Measurements from ENCODE around the gene VEPH1. TPM values are rescaled to one million over a fixed set of nuclear protein-coding genes. Genes with fewer than 3 reads are reported as not detected.

Gene VEPH1
- total and polyA plus RNA-seq, 9 of the 15 experiments (the other 6 are each of a cell fraction or from before 2014, with no cell fraction given) = 4.5 to 15.6 (median 5.8) TPM

GRCh38 chr3:157235291-157235690 is 267.9 kb downstream of the VEPH1 start:
- CTCF ChIA-PET (ENCODE audit: low intra/inter-chr PET ratio) = no interaction called here
- Histone ChIP-seq H3K4me2 (ENCODE audit: insufficient read depth, low read length) (no peak overlapping the region), H3K4me1 (replicated peaks in 1 of 2; ENCODE audit: control insufficient read depth in 2 of 2, insufficient read depth in 2 of 2, low read length in 2 of 2) (peaks cover 0 to 6% of the 10 kb centered on the region in 2 experiments; a peak in 1 of 5 replicates), H3K9ac (ENCODE audit: insufficient read depth in 1 of 2, low read depth in 2 of 2, low read length in 2 of 2) (no peak overlapping the region), H4K20me1 (replicated peaks; ENCODE audit: control insufficient read depth, insufficient read depth, low read length) (no peaks in the 10 kb centered on the region), H3K4me3 (no peak overlapping the region), H3K79me2 (ENCODE audit: control insufficient read depth, insufficient read depth, low read length) (no peaks in the 10 kb centered on the region), H3K27ac (ENCODE audit: extremely low read depth, low read depth, low read length) (no peak overlapping the region), H3K36me3 (ENCODE audit: control insufficient read depth, insufficient read depth, low read length) (no peaks in the 10 kb centered on the region), H2AFZ (ENCODE audit: low read depth, low read length) (peak overlapping the region; percentile 40; the same call in 1 of the 2 replicates), H3K27me3 (ENCODE audit: control insufficient read depth in 2 of 2, insufficient read depth in 2 of 2, low read length in 2 of 2) (no peaks in the 10 kb centered on the region), H3K9me1 (ENCODE audit: control insufficient read depth, insufficient read depth, low read length) (no peaks in the 10 kb centered on the region), H3K9me3 (replicated peaks; ENCODE audit: control insufficient read depth, insufficient read depth, low read depth, low read length) (no peaks in the 10 kb centered on the region)
- POLR2A ChIA-PET = interaction anchor here (1.4 kb wide), 1 partner anchor 128 kb away, joined by 4 read pairs; no protein-coding TSS in a partner anchor
- no TSS peak for BruUV-seq (replicated peaks)
- intact Hi-C loops (cut with micrococcal nuclease) = loop anchor here (5.0 to 10.0 kb wide), 2 partner anchors 98 to 260 kb away; no protein-coding TSS in a partner anchor
- WGBS (ENCODE audit: insufficient coverage, low coverage, missing lambda C conversion rate) = 33% methylated on average over 2 of the region's 2 CpGs
- in situ Hi-C loops (cut with MboI) = no loop called here
- DNase-seq (ENCODE audit: extremely low read depth in 1 of 4, low spot score in 3 of 4) (no peak), FAIRE-seq (no peak), ATAC-seq (peak; percentile 38; the same call in 2 of the 3 replicates)
- TF ChIP-seq, protein P1, sequence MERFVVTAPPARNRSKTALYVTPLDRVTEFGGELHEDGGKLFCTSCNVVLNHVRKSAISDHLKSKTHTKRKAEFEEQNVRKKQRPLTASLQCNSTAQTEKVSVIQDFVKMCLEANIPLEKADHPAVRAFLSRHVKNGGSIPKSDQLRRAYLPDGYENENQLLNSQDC (CRISPR knock-in tag; IDR thresholded peaks at IDR 0.05) = no peak
- TF ChIP-seq MTA1 (IDR thresholded peaks at IDR 0.05; ENCODE audit: borderline replicate concordance) (no peak), ZNF316 (IDR thresholded peaks at IDR 0.05) (no peak), SAFB2 (IDR thresholded peaks at IDR 0.05; ENCODE audit: borderline replicate concordance, low read depth, low read length, severe bottlenecking) (no peak), MCM3 (IDR thresholded peaks at IDR 0.05) (no peak), SMAD3 (CRISPR knock-in tag; conservative IDR thresholded peaks at IDR 0.05) (no peak), ATF1 (CRISPR knock-in tag; IDR thresholded peaks at IDR 0.05) (no peak), ATF1 (tag; IDR thresholded peaks at IDR 0.05) (no peak), CEBPB (tag; IDR thresholded peaks at IDR 0.05) (peak; percentile 24; the same call in 1 of the 2 replicates), ZSCAN32 (CRISPR knock-in tag; IDR thresholded peaks at IDR 0.05) (peak; percentile 80), HOXB6 (CRISPR knock-in tag; IDR thresholded peaks at IDR 0.05; ENCODE audit: borderline replicate concordance) (no peak), MCM5 (IDR thresholded peaks at IDR 0.05; ENCODE audit: low read depth) (no peak)
- TF ChIP-seq, protein P2, sequence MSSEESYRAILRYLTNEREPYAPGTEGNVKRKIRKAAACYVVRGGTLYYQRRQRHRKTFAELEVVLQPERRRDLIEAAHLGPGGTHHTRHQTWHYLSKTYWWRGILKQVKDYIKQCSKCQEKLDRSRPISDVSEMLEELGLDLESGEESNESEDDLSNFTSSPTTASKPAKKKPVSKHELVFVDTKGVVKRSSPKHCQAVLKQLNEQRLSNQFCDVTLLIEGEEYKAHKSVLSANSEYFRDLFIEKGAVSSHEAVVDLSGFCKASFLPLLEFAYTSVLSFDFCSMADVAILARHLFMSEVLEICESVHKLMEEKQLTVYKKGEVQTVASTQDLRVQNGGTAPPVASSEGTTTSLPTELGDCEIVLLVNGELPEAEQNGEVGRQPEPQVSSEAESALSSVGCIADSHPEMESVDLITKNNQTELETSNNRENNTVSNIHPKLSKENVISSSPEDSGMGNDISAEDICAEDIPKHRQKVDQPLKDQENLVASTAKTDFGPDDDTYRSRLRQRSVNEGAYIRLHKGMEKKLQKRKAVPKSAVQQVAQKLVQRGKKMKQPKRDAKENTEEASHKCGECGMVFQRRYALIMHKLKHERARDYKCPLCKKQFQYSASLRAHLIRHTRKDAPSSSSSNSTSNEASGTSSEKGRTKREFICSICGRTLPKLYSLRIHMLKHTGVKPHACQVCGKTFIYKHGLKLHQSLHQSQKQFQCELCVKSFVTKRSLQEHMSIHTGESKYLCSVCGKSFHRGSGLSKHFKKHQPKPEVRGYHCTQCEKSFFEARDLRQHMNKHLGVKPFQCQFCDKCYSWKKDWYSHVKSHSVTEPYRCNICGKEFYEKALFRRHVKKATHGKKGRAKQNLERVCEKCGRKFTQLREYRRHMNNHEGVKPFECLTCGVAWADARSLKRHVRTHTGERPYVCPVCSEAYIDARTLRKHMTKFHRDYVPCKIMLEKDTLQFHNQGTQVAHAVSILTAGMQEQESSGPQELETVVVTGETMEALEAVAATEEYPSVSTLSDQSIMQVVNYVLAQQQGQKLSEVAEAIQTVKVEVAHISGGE (CRISPR knock-in tag; IDR thresholded peaks at IDR 0.05) = no peak
- TF ChIP-seq, protein P3, sequence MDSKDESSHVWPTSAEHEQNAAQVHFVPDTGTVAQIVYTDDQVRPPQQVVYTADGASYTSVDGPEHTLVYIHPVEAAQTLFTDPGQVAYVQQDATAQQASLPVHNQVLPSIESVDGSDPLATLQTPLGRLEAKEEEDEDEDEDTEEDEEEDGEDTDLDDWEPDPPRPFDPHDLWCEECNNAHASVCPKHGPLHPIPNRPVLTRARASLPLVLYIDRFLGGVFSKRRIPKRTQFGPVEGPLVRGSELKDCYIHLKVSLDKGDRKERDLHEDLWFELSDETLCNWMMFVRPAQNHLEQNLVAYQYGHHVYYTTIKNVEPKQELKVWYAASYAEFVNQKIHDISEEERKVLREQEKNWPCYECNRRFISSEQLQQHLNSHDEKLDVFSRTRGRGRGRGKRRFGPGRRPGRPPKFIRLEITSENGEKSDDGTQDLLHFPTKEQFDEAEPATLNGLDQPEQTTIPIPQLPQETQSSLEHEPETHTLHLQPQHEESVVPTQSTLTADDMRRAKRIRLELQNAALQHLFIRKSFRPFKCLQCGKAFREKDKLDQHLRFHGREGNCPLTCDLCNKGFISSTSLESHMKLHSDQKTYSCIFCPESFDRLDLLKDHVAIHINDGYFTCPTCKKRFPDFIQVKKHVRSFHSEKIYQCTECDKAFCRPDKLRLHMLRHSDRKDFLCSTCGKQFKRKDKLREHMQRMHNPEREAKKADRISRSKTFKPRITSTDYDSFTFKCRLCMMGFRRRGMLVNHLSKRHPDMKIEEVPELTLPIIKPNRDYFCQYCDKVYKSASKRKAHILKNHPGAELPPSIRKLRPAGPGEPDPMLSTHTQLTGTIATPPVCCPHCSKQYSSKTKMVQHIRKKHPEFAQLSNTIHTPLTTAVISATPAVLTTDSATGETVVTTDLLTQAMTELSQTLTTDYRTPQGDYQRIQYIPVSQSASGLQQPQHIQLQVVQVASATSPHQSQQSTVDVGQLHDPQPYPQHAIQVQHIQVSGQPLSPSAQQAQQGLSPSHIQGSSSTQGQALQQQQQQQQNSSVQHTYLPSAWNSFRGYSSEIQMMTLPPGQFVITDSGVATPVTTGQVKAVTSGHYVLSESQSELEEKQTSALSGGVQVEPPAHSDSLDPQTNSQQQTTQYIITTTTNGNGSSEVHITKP (IDR thresholded peaks at IDR 0.05; ENCODE audit: partially characterized antibody) = no peak
- TF ChIP-seq, protein P4, sequence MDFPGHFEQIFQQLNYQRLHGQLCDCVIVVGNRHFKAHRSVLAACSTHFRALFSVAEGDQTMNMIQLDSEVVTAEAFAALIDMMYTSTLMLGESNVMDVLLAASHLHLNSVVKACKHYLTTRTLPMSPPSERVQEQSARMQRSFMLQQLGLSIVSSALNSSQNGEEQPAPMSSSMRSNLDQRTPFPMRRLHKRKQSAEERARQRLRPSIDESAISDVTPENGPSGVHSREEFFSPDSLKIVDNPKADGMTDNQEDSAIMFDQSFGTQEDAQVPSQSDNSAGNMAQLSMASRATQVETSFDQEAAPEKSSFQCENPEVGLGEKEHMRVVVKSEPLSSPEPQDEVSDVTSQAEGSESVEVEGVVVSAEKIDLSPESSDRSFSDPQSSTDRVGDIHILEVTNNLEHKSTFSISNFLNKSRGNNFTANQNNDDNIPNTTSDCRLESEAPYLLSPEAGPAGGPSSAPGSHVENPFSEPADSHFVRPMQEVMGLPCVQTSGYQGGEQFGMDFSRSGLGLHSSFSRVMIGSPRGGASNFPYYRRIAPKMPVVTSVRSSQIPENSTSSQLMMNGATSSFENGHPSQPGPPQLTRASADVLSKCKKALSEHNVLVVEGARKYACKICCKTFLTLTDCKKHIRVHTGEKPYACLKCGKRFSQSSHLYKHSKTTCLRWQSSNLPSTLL (IDR thresholded peaks at IDR 0.05) = no peak
